ENCODE data around the gene DNM1. TPM values are rescaled to one million over a fixed set of nuclear protein-coding genes. Genes with fewer than 3 reads are reported as not detected.
A peak's percentile ranks its signal among the peaks of the same experiment; 100 is the strongest.

DNM1 gene
- total RNA-seq, 6 donors from 2014 or later: 1.4 to 17.8 (median 7.9) TPM

DNA sequence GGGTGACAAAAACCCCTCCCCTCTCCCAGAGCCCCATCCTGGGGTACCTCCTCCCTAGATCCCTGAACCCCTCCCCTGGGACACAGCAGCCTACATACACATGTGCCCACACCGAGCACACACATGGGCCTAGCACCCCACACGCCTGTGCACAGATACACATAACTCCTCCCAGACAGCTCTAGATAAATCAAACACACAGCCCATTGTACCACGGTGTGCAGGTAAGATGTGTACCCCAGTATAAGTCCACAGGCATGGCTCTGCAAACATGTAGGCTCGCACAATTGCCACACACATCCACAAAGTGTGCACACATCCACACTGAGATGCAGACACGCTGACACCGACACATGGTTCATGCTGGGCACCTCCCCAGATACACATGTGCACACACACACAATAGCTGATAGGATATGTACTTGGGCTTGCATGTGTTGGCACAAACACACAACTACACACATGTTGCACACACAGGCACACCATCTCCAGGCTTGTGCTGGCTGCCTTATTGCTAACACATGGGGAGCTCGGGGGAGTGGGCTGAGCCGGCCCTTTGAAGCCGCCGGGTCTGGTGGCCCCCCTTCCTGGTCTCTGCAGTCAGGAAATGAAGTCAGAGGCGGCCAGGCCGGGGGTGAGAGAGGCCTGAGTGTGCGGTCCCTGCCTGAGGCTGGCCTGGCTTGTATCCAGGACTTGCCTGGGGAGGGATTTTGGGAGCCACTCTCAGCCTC lies 42.4 kb downstream of the DNM1 start:
- Histone ChIP-seq H3K27me3 (no peaks in the 10 kb centered on the region), H3K36me3 (no peaks in the 10 kb centered on the region), H3K4me1 (peaks cover 16 to 40% (median 24%) of the 10 kb centered on the region in 4 donors), H3K4me3 (no peak overlapping the region), H3K9me3 (no peaks in the 10 kb centered on the region), H3K27ac (peak overlapping the region in 2 of 4 donors; percentile 70 to 82)
- 24 to 30% methylated on average over 9 to 13 of the region's 13 CpGs for WGBS, 2 donors
- TF ChIP-seq POLR2A (IDR thresholded peaks at IDR 0.05): no peak
- TF ChIP-seq, protein P1, sequence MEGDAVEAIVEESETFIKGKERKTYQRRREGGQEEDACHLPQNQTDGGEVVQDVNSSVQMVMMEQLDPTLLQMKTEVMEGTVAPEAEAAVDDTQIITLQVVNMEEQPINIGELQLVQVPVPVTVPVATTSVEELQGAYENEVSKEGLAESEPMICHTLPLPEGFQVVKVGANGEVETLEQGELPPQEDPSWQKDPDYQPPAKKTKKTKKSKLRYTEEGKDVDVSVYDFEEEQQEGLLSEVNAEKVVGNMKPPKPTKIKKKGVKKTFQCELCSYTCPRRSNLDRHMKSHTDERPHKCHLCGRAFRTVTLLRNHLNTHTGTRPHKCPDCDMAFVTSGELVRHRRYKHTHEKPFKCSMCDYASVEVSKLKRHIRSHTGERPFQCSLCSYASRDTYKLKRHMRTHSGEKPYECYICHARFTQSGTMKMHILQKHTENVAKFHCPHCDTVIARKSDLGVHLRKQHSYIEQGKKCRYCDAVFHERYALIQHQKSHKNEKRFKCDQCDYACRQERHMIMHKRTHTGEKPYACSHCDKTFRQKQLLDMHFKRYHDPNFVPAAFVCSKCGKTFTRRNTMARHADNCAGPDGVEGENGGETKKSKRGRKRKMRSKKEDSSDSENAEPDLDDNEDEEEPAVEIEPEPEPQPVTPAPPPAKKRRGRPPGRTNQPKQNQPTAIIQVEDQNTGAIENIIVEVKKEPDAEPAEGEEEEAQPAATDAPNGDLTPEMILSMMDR (IDR thresholded peaks at IDR 0.05): no peak
- no peak for TF ChIP-seq EP300 (IDR thresholded peaks at IDR 0.05)
- TF ChIP-seq POLR2AphosphoS5 (IDR thresholded peaks at IDR 0.05): no peak
- no peak for DNase-seq
- ATAC-seq (ENCODE audit: low FRiP score in 2 of 2): no peak

DNA sequence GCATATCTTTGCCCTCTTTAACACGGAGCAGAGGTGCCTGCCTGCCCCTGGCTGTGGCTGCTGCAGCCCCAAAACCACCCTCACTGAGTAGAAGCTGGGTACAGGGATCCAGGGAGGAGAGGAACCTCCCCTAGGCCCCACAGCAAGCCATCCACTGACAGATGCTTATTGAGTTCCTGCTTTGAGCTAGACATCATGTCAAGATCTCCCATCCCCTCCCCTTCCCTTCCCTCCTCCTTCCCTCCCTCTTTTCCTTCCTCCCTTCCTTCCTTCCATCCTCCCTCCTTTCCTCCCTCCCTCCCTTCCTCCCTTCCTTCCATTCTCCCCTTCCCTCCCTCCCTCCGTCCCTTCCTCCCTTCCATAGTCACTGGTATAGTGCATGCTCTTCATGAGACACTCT lies 43.3 kb downstream of the DNM1 start:
- H3K4me3 ChIP-seq: no peak overlapping the region
- 56 to 65% methylated on average over 2 of the region's 2 CpGs for WGBS, 2 donors
- H3K9me3 ChIP-seq: no peaks in the 10 kb centered on the region
- ATAC-seq (ENCODE audit: low FRiP score in 2 of 2) (no peak), DNase-seq (no peak)
- H3K27me3 ChIP-seq: no peaks in the 10 kb centered on the region
- TF ChIP-seq POLR2A (IDR thresholded peaks at IDR 0.05) (no peak), POLR2AphosphoS5 (IDR thresholded peaks at IDR 0.05) (no peak), EP300 (IDR thresholded peaks at IDR 0.05) (no peak)
- TF ChIP-seq, protein P1 (IDR thresholded peaks at IDR 0.05): no peak
- peak overlapping the region in 1 of 4 donors; percentile 82 for H3K27ac ChIP-seq
- peaks cover 25 to 47% (median 33%) of the 10 kb centered on the region in 4 donors for H3K4me1 ChIP-seq
- H3K36me3 ChIP-seq: no peaks in the 10 kb centered on the region

DNA sequence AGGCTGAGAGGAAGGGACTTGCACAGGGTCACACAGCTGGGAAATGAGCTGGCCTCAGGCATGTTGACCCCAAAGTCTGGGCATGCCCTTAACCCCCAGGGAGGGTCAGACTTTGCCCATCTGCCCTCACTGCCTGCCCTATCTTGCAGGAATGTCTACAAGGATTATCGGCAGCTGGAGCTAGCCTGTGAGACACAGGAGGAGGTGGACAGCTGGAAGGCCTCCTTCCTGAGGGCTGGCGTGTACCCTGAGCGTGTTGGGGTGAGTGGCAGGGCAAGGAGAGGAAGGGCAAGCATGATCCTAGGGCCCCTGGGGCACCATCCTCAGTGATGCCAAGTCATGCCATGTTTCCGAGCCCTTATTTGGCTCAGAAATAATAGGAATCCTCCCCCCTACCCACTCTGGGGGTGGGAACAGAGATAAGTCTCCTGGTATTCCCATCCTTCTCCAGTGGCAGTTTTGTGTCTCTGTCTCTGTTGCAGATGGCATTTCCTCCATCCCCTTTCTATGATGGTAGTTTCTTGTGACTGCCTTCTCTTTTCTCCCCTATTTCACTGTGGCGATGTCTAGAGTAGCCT lies 44.1 kb downstream of the DNM1 start:
- H3K27me3 ChIP-seq: no peaks in the 10 kb centered on the region
- peak overlapping the region in 1 of 4 donors; percentile 82 for H3K27ac ChIP-seq
- TF ChIP-seq, protein P1 (IDR thresholded peaks at IDR 0.05): no peak
- no peak for TF ChIP-seq EP300 (IDR thresholded peaks at IDR 0.05)
- no peak for TF ChIP-seq POLR2AphosphoS5 (IDR thresholded peaks at IDR 0.05)
- TF ChIP-seq POLR2A (IDR thresholded peaks at IDR 0.05): no peak
- H3K4me3 ChIP-seq: no peak overlapping the region
- 80 to 81% methylated on average over 5 of the region's 5 CpGs for WGBS, 2 donors
- H3K9me3 ChIP-seq: no peaks in the 10 kb centered on the region
- H3K4me1 ChIP-seq: peaks cover 26 to 47% (median 33%) of the 10 kb centered on the region in 4 donors
- ATAC-seq (ENCODE audit: low FRiP score in 2 of 2) (no peak), DNase-seq (no peak)
- no peaks in the 10 kb centered on the region for H3K36me3 ChIP-seq

DNA sequence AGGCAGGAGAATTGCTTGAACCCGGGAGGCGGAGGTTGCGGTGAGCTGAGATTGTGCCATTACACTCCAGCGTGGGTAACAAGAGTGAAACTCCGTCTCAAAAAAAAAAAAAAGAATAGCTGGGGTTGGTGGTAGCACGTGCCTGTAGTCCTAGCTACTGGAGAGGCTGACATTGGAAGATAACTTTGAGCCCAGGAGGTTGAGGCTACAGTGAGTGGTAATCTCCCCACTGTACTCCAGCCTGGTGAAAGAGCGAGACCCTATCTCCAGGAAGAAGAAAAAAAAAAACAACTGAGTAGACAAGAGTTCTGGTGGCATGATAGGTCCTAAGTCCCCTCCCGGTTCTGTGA lies 46.4 kb downstream of the DNM1 start:
- TF ChIP-seq POLR2A (IDR thresholded peaks at IDR 0.05): no peak
- TF ChIP-seq POLR2AphosphoS5 (IDR thresholded peaks at IDR 0.05): no peak
- TF ChIP-seq, protein P1 (IDR thresholded peaks at IDR 0.05): no peak
- no peak for TF ChIP-seq EP300 (IDR thresholded peaks at IDR 0.05)
- Histone ChIP-seq H3K27me3 (no peaks in the 10 kb centered on the region), H3K4me1 (peaks cover 23 to 36% (median 32%) of the 10 kb centered on the region in 4 donors), H3K27ac (no peak overlapping the region), H3K4me3 (no peak overlapping the region), H3K36me3 (no peaks in the 10 kb centered on the region), H3K9me3 (no peaks in the 10 kb centered on the region)
- ATAC-seq (ENCODE audit: low FRiP score in 2 of 2) (no peak), DNase-seq (no peak)
- 67 to 70% methylated on average over 6 to 8 of the region's 8 CpGs for WGBS, 2 donors
